ENCODE measurements around the gene ASB7. TPM values are rescaled to one million over a fixed set of nuclear protein-coding genes. Genes with fewer than 3 reads are reported as not detected.

The ASB7 gene
- total and polyA plus RNA-seq, 8 donors, result 10.8 to 14.6 (median 13.2) TPM

DNA sequence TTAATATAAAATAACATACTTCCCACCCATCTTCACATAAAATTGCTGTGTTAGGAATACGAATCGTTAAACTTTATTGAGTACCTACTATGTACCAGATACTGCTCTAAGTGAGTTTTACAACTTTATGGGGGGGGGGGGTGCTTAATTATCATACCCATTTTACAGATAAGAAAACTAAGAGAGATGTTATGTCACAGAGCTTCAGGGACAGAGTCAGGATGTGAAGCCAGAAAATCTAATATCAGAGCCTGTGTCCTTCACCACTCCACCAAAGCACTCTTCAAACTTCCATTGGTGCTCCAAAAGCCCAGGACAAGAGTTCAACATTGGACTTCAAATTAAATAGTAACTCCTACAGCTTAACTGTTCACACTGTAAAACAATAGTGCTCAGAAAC is 9.0 kb upstream of the ASB7 start:
- DNase-seq (no peak), ATAC-seq (no peak)
- no peak overlapping the region for H3K4me3 ChIP-seq
- intact Hi-C loops (cut with DNase I), result no loop called here
- H3K4me1 ChIP-seq, result peaks cover 0 to 24% of the 10 kb centered on the region in 2 donors
- peaks cover 4 to 20% of the 10 kb centered on the region in 2 donors for H3K9me3 ChIP-seq
- TF ChIP-seq, protein P1, sequence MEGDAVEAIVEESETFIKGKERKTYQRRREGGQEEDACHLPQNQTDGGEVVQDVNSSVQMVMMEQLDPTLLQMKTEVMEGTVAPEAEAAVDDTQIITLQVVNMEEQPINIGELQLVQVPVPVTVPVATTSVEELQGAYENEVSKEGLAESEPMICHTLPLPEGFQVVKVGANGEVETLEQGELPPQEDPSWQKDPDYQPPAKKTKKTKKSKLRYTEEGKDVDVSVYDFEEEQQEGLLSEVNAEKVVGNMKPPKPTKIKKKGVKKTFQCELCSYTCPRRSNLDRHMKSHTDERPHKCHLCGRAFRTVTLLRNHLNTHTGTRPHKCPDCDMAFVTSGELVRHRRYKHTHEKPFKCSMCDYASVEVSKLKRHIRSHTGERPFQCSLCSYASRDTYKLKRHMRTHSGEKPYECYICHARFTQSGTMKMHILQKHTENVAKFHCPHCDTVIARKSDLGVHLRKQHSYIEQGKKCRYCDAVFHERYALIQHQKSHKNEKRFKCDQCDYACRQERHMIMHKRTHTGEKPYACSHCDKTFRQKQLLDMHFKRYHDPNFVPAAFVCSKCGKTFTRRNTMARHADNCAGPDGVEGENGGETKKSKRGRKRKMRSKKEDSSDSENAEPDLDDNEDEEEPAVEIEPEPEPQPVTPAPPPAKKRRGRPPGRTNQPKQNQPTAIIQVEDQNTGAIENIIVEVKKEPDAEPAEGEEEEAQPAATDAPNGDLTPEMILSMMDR (IDR thresholded peaks at IDR 0.05), result no peak
- H3K27me3 ChIP-seq, result no peaks in the 10 kb centered on the region
- H3K36me3 ChIP-seq, result no peaks in the 10 kb centered on the region
- no peak overlapping the region for H3K27ac ChIP-seq

DNA sequence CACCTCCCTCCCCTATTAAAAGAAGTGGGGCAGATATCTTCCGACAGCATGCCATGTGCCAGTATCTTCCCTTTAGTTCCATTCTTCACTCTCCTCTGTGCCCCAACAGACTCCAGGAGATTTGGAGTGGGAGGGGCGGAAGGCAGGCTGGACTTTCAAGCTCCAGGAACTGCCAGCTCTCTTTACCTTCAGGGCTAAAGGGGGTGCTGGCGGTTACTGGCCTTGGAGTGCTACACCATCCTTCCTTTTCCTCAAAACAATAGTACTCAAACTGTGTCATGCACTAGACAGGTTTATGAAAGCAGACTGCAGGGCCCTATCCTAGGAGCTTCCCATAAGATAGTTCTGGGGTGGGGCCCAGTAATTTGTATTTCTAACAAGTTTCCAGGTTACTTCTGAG is 6.4 kb upstream of the ASB7 start:
- Histone ChIP-seq H3K9me3 (peaks cover 0 to 2% of the 10 kb centered on the region in 2 donors), H3K27ac (peak overlapping the region in 1 of 2 donors; percentile 42), H3K36me3 (no peaks in the 10 kb centered on the region), H3K4me3 (no peak overlapping the region), H3K4me1 (peaks cover 5 to 44% of the 10 kb centered on the region in 2 donors), H3K27me3 (no peaks in the 10 kb centered on the region)
- intact Hi-C loops (cut with DNase I), result no loop called here
- DNase-seq, result no peak
- TF ChIP-seq, protein P1 (IDR thresholded peaks at IDR 0.05), result no peak
- ATAC-seq, result no peak

DNA sequence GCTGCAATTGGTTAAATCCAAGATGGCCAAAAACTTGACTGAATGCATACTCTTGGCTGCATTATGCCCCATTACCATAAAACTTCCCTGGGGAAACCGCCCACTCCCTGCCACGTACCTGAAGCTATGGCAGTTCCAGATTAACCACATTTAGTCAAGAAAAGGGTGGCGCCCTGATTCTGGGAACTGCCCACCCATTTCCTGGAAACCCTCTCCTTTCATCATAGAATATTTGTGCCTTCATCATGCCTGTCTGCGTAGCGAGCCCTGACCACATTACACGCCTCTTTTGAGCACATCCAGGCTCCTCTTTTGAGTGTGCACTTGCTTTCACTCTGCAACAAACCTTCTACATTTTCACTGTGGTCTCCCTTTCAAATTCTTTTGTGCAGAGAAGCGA is 5.6 kb upstream of the ASB7 start:
- Histone ChIP-seq H3K27ac (peak overlapping the region in 1 of 2 donors; percentile 42), H3K4me3 (no peak overlapping the region), H3K27me3 (no peaks in the 10 kb centered on the region), H3K9me3 (no peaks in the 10 kb centered on the region), H3K4me1 (peaks cover 9 to 49% of the 10 kb centered on the region in 2 donors), H3K36me3 (no peaks in the 10 kb centered on the region)
- TF ChIP-seq, protein P1 (IDR thresholded peaks at IDR 0.05), result no peak
- intact Hi-C loops (cut with DNase I), result no loop called here
- ATAC-seq (peak; percentile 23), DNase-seq (peak in 1 of 4 donors; percentile 38)

DNA sequence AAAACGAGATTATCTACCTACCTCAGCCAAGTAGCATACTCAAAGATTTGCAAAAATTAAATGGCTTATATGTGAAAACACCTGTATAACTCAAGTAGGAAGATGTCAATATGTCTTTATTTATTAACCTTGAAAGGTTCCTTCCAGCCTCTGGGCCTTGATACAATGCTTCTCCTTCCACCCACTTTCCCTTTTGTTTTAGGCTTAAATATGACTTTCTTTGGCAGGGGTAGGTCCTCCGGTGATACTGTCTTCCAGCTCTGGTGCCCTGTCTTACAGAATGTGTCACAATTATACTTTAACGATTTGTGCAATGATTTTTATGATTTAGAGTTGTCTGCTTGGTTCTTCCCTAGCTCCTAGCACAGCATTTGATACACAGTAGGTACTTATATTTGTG is 4.5 kb upstream of the ASB7 start:
- DNase-seq, result no peak
- Histone ChIP-seq H3K9me3 (no peaks in the 10 kb centered on the region), H3K27me3 (no peaks in the 10 kb centered on the region), H3K27ac (no peak overlapping the region), H3K36me3 (no peaks in the 10 kb centered on the region), H3K4me1 (peaks cover 9 to 49% of the 10 kb centered on the region in 2 donors), H3K4me3 (no peak overlapping the region)
- TF ChIP-seq, protein P1 (IDR thresholded peaks at IDR 0.05), result no peak
- intact Hi-C loops (cut with DNase I), result no loop called here
- ATAC-seq, result no peak

DNA sequence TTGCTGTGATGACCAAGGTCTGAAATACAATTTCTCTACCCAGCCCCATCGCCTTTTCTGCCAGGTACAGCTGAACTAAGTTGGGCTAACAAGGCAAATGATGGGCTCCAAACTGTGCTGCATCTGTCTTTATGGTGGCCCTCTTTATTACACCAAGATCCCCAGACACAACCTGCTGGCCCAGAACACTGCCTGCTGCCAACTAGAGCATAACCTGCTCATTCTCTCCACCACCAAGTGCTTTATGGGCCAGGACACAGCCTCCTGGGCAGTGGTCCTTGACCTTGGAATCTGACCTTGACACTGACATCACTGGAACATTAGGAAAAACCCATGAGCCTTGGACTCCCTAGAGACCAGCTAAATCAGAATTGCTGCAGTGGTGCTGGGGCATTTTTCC is 3.7 kb upstream of the ASB7 start:
- intact Hi-C loops (cut with DNase I), result no loop called here
- H3K4me3 ChIP-seq, result no peak overlapping the region
- no peaks in the 10 kb centered on the region for H3K9me3 ChIP-seq
- no peak overlapping the region for H3K27ac ChIP-seq
- no peak for ATAC-seq
- no peaks in the 10 kb centered on the region for H3K36me3 ChIP-seq
- DNase-seq, result no peak
- peaks cover 12 to 55% of the 10 kb centered on the region in 2 donors for H3K4me1 ChIP-seq
- no peaks in the 10 kb centered on the region for H3K27me3 ChIP-seq
- TF ChIP-seq, protein P1 (IDR thresholded peaks at IDR 0.05), result no peak

Measured in left lung (tissue), 10 donors.